Measurements from ENCODE around the gene DOCK1. TPM values are rescaled to one million over a fixed set of nuclear protein-coding genes. Genes with fewer than 3 reads are reported as not detected.

DOCK1 gene
- total RNA-seq, 1 experiment from 2014 or later: 40.0 TPM

- BruUV-seq (replicated peaks): no TSS peak
- H3K36me3 Mint-ChIP-seq (ENCODE audit: insufficient read depth, unreplicated experiment): no peaks in the 10 kb centered on the region
- H3K27ac Mint-ChIP-seq (ENCODE audit: low read depth, unreplicated experiment): no peak overlapping the region
Measured at GRCh38 chr10:126940670-126941310, 35.6 kb downstream of the DOCK1 start.

GRCh38 chr10:126944191-126944590 is 39.0 kb downstream of the DOCK1 start:
- no TSS peak for BruUV-seq (replicated peaks)
- intact Hi-C loops (cut with micrococcal nuclease): no loop called here
- Mint-ChIP-seq H3K36me3 (ENCODE audit: insufficient read depth, unreplicated experiment) (no peaks in the 10 kb centered on the region), H3K4me3 (ENCODE audit: unreplicated experiment) (no peak overlapping the region), H3K27me3 (ENCODE audit: insufficient read depth, unreplicated experiment) (no peaks in the 10 kb centered on the region), H3K9me3 (ENCODE audit: unreplicated experiment) (no peaks in the 10 kb centered on the region), H3K27ac (ENCODE audit: low read depth, unreplicated experiment) (no peak overlapping the region), H3K4me1 (ENCODE audit: insufficient read depth, unreplicated experiment) (no peaks in the 10 kb centered on the region)
- TF ChIP-seq CTCF (IDR thresholded peaks at IDR 0.05; ENCODE audit: unreplicated experiment): no peak
- no peak for DNase-seq (ENCODE audit: unreplicated experiment)
- ChIA-PET POLR2A (no interaction called here), CTCF (interaction anchor here (0.6 kb wide), 1 partner anchor 205 kb away, joined by 3 read pairs; no protein-coding TSS in a partner anchor)

More at GRCh38 chr10:126940670-126941310, 35.6 kb downstream of the DOCK1 start:
- ChIA-PET CTCF (no interaction called here), POLR2A (no interaction called here)
- H3K4me3 Mint-ChIP-seq (ENCODE audit: unreplicated experiment): no peak overlapping the region
- H3K27me3 Mint-ChIP-seq (ENCODE audit: insufficient read depth, unreplicated experiment): no peaks in the 10 kb centered on the region
- no peaks in the 10 kb centered on the region for H3K9me3 Mint-ChIP-seq (ENCODE audit: unreplicated experiment)
- intact Hi-C loops (cut with micrococcal nuclease): no loop called here
- H3K4me1 Mint-ChIP-seq (ENCODE audit: insufficient read depth, unreplicated experiment): no peaks in the 10 kb centered on the region
- no peak for TF ChIP-seq CTCF (IDR thresholded peaks at IDR 0.05; ENCODE audit: unreplicated experiment)
- no peak for DNase-seq (ENCODE audit: unreplicated experiment)

DNA sequence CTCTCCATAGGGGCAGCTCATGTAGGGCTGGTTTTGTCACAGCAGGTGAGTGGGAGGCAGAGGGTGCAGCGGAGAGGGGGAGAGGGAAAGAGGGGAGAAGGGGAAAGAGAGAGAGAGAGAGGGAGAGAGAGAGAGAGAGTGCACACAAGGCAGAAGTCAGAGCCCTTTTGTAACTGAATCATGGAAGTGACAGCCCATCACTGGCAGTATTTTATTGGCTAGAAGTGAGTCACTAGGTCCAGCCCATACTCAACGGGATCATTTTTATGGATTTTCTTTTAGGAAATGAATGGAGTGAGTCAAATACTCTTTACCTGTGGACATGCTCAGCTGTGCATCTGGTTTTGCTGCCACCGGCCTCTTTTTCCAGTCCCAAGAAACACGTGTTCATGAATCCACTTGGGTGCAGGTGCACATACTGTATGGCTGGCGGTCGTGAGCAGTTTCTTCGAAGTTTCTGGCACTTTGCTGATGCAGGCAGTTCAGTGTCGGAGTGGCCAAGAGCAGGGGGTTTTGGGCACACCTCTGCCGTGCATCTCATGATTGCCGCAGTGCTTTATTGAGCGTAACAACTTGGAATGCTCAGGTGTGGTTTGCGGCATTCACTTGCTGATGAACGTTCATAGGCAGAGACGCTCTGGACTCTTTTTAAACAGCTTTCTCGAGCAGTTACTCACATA is 40.3 kb downstream of the DOCK1 start:
- no peaks in the 10 kb centered on the region for H3K9me3 Mint-ChIP-seq (ENCODE audit: unreplicated experiment)
- intact Hi-C loops (cut with micrococcal nuclease): no loop called here
- TF ChIP-seq CTCF (IDR thresholded peaks at IDR 0.05; ENCODE audit: unreplicated experiment): no peak
- ChIA-PET CTCF (interaction anchor here (0.7 kb wide), 1 partner anchor 16 kb away, joined by 3 read pairs; no protein-coding TSS in a partner anchor), POLR2A (no interaction called here)
- H3K4me3 Mint-ChIP-seq (ENCODE audit: unreplicated experiment): no peak overlapping the region
- no peak overlapping the region for H3K27ac Mint-ChIP-seq (ENCODE audit: low read depth, unreplicated experiment)
- no peak for DNase-seq (ENCODE audit: unreplicated experiment)
- BruUV-seq (replicated peaks): no TSS peak
- H3K36me3 Mint-ChIP-seq (ENCODE audit: insufficient read depth, unreplicated experiment): no peaks in the 10 kb centered on the region
- H3K4me1 Mint-ChIP-seq (ENCODE audit: insufficient read depth, unreplicated experiment): no peaks in the 10 kb centered on the region
- no peaks in the 10 kb centered on the region for H3K27me3 Mint-ChIP-seq (ENCODE audit: insufficient read depth, unreplicated experiment)

DNA sequence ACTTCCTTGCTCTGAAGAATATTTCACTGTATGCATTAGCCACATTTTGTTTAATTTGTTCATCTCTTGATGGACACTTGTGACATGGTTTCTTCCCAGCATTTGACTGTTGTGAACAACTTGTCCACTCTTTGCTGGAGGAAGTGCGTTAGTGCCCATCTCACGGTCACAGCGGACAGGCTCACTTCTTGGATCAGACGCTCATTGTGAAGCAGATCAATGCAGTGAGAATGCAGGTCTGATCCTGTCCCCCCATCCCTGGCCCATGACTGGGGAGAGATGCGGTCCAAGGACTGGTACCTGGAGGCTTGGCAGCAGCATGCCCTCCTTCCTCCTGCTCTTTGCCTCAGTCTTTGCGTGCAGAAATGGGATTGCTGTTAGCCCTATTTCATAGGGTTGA is 41.5 kb downstream of the DOCK1 start:
- Mint-ChIP-seq H3K4me1 (ENCODE audit: insufficient read depth, unreplicated experiment) (no peaks in the 10 kb centered on the region), H3K27me3 (ENCODE audit: insufficient read depth, unreplicated experiment) (no peaks in the 10 kb centered on the region), H3K9me3 (ENCODE audit: unreplicated experiment) (no peaks in the 10 kb centered on the region), H3K27ac (ENCODE audit: low read depth, unreplicated experiment) (no peak overlapping the region), H3K36me3 (ENCODE audit: insufficient read depth, unreplicated experiment) (no peaks in the 10 kb centered on the region), H3K4me3 (ENCODE audit: unreplicated experiment) (no peak overlapping the region)
- CTCF ChIA-PET: interaction anchor here (0.9 kb wide), 1 partner anchor 20 kb away, joined by 3 read pairs; no protein-coding TSS in a partner anchor
- BruUV-seq (replicated peaks): no TSS peak
- intact Hi-C loops (cut with micrococcal nuclease): no loop called here
- TF ChIP-seq CTCF (IDR thresholded peaks at IDR 0.05; ENCODE audit: unreplicated experiment): no peak
- POLR2A ChIA-PET: no interaction called here
- no peak for DNase-seq (ENCODE audit: unreplicated experiment)
